Endothelial cell (in vitro differentiated cells): Measurements from ENCODE around the gene SELENOO. TPM values are rescaled to one million over a fixed set of nuclear protein-coding genes. Genes with fewer than 3 reads are reported as not detected.

Experiments
- DNase-seq: peaks from one replicate; pipeline ENCODE4 v3.0.0; 2021; ENCODE audit warnings: low spot score
- H3K27ac Mint-ChIP-seq: one replicate; pipeline ENCODE4 v1.8.0; 2021; ENCODE audit warnings: mixed read lengths, inconsistent platforms; ENCODE audit not compliant: unreplicated experiment
- H3K27me3 Mint-ChIP-seq: one replicate; pipeline ENCODE4 v1.8.0; 2021; ENCODE audit warnings: mild to moderate bottlenecking, moderate library complexity, mixed read lengths, inconsistent platforms; ENCODE audit not compliant: unreplicated experiment
- H3K36me3 Mint-ChIP-seq: one replicate; pipeline ENCODE4 v1.8.0; 2021; ENCODE audit warnings: mild to moderate bottlenecking, low read depth, mixed read lengths, inconsistent platforms; ENCODE audit not compliant: unreplicated experiment
- H3K4me1 Mint-ChIP-seq: one replicate; pipeline ENCODE4 v1.8.0; 2021; ENCODE audit warnings: mild to moderate bottlenecking, mixed read lengths, inconsistent platforms; ENCODE audit not compliant: unreplicated experiment
- H3K4me3 Mint-ChIP-seq: one replicate; pipeline ENCODE4 v1.8.0; 2021; ENCODE audit warnings: mild to moderate bottlenecking, mixed read lengths, inconsistent platforms; ENCODE audit not compliant: unreplicated experiment
- H3K9me3 Mint-ChIP-seq: one replicate; pipeline ENCODE4 v1.8.0; 2021; ENCODE audit warnings: mixed read lengths, inconsistent platforms; ENCODE audit not compliant: unreplicated experiment
- total RNA-seq: library from RNA; stranded (reverse); fragmentation: NEBNext Ultra II Directional; extraction: Animal tissue kit (Norgen Biotek cat#: 25700); gene quantifications from one replicate; pipeline ENCODE4 v1.2.1, GENCODE V29; 2021; ENCODE audit not compliant: unreplicated experiment
- TF ChIP-seq, protein P1 (sequence below): fragments of 200-600 bp; sonication (generic); IDR thresholded peaks from one replicate; pipeline ENCODE4 v1.5.0; 2021; ENCODE audit warnings: antibody characterized with exemption; ENCODE audit not compliant: unreplicated experiment

Gene SELENOO
- total RNA-seq, 1 donor from 2014 or later: 18.7 TPM

DNA sequence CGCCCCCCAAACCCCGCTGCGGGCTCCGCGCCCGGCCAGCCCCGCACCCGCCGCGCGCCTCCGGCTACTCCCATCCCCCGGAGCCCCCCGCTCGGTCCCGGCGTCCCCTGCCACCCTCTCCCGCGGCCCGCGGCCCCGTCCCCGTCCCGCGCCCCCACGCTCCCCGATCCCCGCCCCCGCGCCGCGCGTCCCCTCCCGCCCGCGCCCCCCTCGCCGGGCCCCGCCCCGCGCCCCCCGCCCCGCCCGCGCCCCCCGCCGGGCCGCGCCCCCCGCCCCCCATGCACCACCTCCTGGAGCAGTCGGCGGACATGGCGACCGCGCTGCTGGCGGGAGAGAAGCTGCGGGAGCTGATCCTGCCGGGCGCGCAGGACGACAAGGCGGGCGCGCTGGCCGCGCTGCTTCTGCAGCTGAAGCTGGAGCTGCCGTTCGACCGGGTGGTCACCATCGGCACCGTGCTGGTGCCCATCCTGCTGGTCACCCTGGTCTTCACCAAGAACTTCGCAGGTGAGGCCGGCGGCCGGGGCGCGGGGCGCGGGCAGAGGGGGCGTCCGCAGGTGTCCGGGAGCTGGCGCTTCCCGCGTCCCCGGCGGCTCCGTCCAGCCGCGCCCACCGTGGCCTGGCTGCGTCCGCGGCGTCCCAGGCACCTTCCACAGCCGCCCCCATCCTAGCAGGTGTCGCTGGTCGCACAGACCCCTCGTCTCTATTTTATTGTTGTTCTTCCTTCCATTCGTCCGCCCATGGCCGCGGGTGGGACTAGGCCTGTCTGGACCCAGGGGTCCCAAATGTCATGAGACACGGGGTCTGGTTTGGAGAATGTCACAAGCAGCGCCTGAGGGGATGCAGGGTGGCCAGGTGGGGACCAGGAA lies 30.1 kb upstream of the SELENOO start, which contains the start of gene PANX2:
Gene PANX2 (plus strand): TSS at position 279 of the 866 bp plus-strand sequence. CDS start 0 bp downstream, at position 279.
- DNase-seq: no peak
- H3K4me1 Mint-ChIP-seq: no peaks in the 10 kb centered on the region
- H3K27me3 Mint-ChIP-seq: peaks cover 29% of the 10 kb centered on the region
- H3K4me3 Mint-ChIP-seq: peak within 1 kb of the TSS; percentile 85
- no peaks in the 10 kb centered on the region for H3K9me3 Mint-ChIP-seq
- no peak within 1 kb of the TSS for H3K27ac Mint-ChIP-seq
- H3K36me3 Mint-ChIP-seq: no peaks in the 10 kb centered on the region
- TF ChIP-seq, protein P1, sequence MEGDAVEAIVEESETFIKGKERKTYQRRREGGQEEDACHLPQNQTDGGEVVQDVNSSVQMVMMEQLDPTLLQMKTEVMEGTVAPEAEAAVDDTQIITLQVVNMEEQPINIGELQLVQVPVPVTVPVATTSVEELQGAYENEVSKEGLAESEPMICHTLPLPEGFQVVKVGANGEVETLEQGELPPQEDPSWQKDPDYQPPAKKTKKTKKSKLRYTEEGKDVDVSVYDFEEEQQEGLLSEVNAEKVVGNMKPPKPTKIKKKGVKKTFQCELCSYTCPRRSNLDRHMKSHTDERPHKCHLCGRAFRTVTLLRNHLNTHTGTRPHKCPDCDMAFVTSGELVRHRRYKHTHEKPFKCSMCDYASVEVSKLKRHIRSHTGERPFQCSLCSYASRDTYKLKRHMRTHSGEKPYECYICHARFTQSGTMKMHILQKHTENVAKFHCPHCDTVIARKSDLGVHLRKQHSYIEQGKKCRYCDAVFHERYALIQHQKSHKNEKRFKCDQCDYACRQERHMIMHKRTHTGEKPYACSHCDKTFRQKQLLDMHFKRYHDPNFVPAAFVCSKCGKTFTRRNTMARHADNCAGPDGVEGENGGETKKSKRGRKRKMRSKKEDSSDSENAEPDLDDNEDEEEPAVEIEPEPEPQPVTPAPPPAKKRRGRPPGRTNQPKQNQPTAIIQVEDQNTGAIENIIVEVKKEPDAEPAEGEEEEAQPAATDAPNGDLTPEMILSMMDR: no peak

DNA sequence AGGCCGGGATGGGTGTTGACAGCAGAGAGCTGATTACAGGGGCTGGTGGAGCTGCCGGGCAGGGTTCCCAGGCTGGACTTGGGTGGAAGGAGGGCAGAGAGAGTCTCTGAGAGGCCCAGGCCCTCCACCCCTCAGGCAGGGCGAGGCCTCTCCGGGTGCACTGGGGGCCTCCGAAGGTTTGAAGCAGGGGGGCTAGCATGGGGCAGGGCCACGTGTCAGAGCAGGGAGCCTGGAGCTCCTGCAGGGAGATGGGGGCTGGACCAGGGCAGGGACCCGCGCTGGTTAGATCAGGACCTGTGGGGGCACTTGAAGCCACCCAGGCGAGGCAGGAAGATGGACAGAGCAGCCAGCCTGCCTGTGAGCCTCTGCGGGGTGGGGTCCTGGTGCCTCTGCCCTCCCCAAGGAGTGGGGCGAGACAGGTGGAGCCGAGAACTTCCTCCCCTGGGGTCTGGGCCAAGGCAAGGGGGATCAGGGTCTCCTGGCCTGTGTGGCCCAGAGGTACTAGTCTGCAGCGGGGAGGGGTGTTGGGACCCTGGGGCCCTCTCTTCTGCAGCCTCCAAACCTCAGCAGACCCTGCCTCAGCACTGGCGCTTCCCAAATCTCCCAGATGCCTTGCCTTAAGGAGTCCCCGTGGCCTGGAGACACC lies 29.4 kb upstream of the SELENOO start:
- DNase-seq: no peak
- H3K4me3 Mint-ChIP-seq: peak overlapping the region; percentile 85
- no peak overlapping the region for H3K27ac Mint-ChIP-seq
- no peaks in the 10 kb centered on the region for H3K9me3 Mint-ChIP-seq
- H3K36me3 Mint-ChIP-seq: no peaks in the 10 kb centered on the region
- TF ChIP-seq, protein P1: no peak
- peaks cover 31% of the 10 kb centered on the region for H3K27me3 Mint-ChIP-seq
- H3K4me1 Mint-ChIP-seq: no peaks in the 10 kb centered on the region

DNA sequence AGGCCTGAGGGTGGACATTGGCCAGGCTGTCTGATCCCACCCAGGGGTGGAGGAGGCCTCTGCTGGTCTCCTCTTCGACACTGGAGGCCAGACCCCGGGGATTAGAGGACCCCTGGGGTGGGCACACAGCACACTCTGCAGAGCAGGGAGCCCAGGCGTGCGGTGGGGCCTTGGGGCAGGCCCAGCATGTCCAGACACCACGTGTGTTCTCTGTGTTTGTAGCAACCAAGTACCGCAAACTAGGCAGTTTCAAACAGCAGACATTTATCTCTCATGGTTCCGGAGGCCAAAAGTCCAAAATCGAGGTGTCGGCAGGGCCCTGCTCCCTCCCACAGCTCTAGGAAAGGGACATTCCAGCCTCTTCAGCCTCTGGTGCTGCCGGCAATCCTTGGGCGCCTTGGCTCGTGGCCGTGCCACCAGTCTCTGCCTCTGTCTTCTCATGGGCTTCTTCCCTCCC lies 28.8 kb upstream of the SELENOO start:
- H3K27me3 Mint-ChIP-seq: peaks cover 29% of the 10 kb centered on the region
- no peak overlapping the region for H3K27ac Mint-ChIP-seq
- TF ChIP-seq, protein P1: no peak
- no peaks in the 10 kb centered on the region for H3K36me3 Mint-ChIP-seq
- no peak for DNase-seq
- H3K9me3 Mint-ChIP-seq: no peaks in the 10 kb centered on the region
- H3K4me1 Mint-ChIP-seq: no peaks in the 10 kb centered on the region
- no peak overlapping the region for H3K4me3 Mint-ChIP-seq

DNA sequence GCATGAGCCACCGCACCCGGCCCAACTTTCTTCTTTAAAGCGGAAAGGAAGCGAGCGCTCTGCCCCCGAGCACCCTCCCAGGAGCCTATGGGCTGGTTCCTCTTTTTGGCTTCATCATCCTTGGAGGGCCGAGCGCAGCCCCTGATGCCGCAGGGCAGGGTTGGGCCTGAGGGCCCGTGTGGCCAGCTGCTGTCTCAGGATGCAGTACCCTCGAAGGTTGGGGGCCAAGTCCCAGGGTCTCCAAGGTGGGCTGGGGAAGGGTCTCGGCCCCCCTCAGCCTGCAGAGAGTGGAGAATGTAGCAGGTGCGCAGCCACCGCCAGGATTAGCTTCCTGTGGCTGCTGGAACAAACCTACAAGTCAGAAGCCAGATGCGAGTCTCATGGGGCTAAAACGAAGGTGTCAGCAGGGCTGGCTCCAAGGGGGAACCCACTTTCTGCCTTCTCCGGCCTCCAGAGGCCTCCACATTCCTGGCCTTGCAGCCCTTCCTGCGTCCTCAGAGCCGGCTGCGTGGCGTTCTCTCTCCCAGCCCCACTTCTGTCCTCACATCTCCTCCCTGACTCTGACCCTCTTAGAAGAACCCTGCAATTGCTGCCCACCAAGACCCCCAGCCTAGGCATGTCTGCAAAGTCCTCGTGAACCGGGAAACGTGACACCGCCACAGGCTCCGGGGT lies 27.4 kb upstream of the SELENOO start:
- Mint-ChIP-seq H3K9me3 (no peaks in the 10 kb centered on the region), H3K27ac (no peak overlapping the region), H3K4me3 (no peak overlapping the region), H3K27me3 (peaks cover 27% of the 10 kb centered on the region), H3K36me3 (no peaks in the 10 kb centered on the region), H3K4me1 (no peaks in the 10 kb centered on the region)
- TF ChIP-seq, protein P1: no peak
- DNase-seq: no peak
